ENCODE measurements around the gene FBXO38.

Gene FBXO38

DNA sequence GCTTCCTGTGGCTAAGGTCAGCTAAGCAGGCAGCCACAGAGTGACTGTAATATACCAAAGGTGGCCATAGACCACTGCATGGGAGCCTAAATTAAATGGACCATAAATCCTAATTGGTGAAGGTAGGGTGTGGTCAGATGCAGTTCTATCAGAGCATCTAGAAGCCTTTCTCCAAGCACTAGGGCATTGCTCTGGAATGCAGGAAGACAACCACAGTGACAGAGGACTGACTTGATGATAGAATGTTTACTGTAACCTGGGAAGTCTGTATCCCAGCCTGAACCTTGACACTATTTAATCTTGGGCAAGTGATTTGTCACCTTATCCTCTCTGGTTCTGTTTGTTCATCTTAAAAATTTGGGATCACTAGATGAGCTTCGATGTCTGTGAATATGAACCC lies 2.3 kb downstream of the FBXO38 start:
- DNase-seq (ENCODE audit: low read depth) = no peak

DNA sequence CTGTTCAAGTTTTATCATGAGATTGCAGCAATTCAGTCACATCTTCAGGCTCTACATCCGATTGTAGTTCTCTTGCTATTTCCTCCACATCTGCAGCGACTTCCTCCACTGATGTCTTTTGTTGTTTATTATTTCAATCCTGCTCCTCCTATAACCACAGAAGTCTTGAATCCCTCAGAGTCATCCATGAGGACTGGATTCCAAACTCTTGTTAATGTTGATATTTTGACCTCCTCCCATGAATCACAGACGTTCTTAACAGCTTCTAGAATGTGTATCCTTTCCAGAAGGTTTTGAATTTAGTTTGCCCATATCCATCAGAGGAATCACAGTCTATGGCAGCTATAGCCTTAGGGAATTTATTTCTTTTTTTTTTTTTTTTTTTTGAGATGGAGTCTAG lies 3.6 kb downstream of the FBXO38 start:
- DNase-seq (ENCODE audit: low read depth) = no peak

DNA sequence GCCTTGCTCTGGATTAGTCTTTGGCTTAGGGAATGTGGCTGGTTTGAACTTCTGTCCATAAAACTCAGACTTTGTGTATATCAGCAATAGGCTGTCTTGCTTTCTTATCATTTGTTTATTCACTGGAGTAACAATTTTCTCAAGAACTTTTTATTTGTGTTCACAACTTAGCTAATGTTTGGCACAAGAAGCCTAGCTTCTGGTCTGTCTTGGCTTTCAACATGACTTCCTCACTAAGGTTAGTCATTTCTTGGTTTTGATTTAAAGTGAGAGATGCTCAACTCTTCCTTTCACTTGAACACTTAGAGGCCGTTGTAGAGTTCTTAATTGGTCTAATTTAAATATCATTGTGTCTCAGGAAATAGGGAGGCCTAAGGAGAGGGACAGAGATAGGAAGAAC lies 4.9 kb downstream of the FBXO38 start:
- no peak for DNase-seq (ENCODE audit: low read depth)

DNA sequence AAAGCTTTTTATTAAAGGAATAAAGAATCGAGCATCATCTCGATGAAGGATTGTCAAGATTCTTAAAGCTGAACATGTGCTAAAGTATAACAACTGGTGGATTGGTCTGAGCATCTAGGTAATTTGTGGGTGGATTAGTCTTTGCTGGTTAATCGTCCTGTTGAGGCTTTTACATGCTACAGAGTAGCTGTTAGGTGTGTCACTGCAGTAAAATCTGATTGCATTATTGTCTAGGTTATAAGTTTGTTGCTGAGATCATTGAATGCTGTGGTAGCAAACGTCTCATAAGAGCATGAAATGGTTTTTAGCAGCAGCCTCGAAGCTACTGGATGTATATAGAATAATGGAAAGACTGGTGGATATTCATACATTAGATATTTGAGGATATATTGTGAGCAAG lies 7.2 kb downstream of the FBXO38 start:
- DNase-seq (ENCODE audit: low read depth) = no peak

DNA sequence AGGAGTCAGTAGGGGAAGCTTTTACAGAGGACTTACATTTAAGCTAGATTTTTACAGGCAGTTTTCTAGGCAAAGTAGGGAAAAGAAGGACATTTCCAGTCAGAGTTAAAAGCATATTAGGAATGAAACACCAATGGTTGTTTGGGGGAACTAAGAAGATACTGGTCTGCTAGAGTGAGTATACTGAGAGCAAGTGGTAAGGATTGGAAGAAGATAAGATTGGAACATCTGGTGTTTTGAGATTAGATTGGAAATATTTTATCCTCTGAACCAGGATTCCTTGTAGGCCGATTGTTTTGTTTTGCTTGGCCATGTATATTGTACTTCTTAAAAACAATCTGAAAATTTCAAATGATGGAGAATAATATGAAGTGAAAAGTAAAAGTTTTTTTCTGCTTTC lies 7.7 kb downstream of the FBXO38 start:
- DNase-seq (ENCODE audit: low read depth) = no peak

DNA sequence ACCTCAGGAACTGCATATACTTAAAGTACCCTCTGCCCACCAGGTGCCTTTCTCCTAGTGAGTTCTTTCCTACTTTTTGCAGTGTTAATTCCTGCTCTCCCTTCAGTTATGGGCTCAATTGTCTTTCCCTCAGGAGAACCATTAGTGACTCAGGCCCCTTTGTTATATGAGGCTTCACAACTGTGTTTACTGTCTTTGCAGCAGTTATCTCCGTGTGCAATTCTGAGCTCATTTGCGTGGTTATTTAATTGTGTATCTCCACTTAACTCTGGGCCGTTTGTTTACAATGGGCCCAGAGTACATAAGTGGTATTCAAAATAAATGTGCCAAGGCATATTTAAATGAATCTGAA lies 9.6 kb downstream of the FBXO38 start:
- DNase-seq (ENCODE audit: low read depth) = no peak

DNA sequence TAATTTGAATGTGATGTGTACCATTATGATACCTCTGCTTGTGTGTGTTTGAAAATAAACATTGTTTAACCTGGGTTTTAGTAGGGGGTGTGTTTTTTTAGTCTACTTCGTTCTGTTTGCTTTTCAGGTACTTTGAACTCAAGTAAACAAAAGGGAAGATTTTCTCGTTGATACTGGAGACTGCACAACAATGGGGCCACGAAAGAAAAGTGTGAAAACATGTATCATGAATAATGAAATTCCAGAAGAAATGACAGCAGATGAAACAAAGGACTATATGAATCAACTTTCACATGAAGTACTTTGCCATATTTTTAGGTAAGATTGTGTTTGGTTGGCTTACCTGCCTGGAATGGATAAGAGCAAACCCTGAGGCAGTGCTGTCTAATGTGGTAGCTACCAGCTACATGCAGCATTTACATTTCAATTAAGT lies 10.8 kb downstream of the FBXO38 start:
- DNase-seq (ENCODE audit: low read depth) = no peak

DNA sequence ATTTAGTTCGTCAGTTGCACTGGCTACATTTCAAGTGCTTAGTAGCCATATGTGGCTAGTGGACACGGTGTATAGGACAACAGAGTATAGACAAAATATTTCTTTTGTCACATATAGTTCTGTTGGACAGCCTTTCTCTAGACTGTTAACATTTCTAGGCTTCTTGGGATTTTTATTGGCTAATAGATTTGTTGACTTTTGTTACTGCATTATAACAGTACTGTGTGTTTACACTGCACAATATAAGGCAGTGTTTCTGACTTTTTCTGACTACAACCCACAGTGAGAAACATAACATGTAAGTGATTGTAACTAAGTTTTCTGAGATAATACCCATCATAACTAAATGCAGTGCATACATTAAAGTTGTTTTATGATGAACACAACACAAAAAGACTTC lies 11.3 kb downstream of the FBXO38 start:
- no peak for DNase-seq (ENCODE audit: low read depth)

DNA sequence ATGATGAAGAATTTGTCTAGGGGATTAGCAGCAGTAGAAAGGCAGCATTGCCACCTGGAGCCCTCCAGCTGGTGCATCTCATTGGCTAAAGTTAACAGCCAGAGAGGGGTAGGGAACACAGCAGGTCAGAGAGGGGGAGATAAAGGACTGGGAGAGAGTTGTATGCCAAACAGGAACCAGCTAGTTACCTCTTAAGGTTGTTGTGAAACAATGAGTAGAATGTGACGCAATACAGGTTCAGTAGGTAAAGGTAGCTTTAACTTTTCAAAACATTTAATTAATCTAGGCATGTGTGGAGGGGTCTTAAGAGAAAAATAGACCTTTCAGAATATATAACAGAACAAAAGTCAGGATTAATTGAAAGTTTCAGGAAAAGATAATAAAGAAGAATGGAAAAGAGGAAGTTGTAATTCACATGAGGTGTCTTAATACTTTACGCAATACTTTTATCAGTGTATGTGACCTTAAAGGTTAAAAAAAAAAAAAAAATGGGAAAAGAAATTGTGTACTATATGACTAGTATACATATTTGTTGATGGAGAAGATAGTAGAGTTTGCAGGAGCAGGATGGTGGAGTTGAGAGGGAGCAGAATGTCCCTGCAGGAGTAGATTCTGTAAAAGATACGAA lies 14.3 kb downstream of the FBXO38 start:
- DNase-seq (ENCODE audit: low read depth) = no peak

DNA sequence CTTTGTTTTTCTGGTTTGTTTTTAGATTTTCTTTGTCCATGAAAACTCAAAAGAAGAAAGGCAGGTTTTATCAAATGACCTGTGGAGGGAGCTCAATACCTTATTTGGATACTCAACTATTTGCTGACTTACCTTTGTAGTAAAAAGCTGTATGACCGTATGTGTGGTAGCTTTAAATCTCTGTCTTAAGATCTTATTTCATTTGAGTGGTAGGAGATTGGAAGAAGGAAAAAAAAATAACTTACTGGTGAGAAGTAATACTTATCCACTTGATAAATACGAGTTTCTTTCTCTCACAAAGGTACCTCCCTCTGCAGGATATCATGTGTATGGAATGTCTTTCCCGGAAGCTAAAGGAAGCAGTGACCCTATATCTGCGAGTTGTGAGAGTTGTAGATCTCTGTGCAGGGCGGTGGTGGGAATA lies 15.0 kb downstream of the FBXO38 start:
- DNase-seq (ENCODE audit: low read depth) = no peak

DNA sequence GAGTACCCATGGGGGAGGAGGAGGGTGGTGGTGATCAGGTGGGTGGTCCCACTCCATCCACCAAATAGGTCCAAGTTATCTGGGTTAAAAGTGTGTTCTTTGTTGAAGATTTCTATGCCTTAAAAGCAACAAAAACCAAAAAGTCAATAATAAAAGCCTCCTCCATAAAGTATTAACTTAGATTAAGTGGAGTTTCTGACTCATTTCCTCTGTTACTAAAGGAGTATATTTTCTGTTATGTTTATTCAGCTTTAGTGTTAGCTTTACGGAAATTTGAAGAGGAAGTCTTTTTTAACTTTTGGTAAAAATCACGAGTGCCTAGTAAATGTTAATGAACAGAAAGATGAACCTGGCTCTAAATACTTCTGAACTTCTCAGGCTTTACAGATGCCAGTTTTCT lies 17.8 kb downstream of the FBXO38 start:
- no peak for DNase-seq (ENCODE audit: low read depth)

DNA sequence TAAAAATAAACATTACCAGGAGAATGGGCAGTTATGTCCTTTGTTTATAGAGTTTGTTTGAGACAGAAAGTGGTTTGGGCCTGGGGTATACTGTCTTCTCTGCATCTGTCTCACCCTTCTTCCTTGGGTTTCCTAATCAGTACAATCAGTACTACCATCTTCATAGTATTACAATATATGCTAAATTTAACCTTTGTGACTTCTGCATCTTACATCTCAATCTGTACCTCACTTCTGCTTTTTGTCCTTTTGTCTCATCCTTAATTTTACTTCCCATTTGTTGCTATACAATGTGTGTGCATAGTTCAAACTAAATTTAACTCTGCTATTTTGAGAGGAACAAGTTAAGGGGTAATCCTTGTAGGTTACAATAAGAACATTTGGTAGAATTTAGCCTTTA lies 19.6 kb downstream of the FBXO38 start:
- no peak for DNase-seq (ENCODE audit: low read depth)

DNA sequence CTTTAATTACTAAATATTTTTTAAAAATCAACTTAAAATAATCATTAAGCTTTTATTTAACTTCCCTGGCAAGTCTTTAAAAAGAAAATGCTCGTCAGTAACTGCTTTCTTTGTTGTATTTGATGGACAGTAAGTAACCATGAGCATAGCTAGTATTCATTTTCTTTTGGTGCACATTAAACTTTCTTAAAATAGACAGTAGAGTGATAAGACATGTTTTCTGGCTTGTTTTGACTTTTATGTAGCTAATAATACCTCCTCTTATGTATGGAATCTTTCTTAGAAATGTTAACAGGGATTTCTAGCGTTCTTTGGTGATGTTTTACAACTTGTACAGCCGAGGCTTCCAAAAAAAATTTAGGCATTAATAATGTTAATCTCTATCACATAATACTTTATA lies 22.6 kb downstream of the FBXO38 start:
- DNase-seq (ENCODE audit: low read depth) = no peak

DNA sequence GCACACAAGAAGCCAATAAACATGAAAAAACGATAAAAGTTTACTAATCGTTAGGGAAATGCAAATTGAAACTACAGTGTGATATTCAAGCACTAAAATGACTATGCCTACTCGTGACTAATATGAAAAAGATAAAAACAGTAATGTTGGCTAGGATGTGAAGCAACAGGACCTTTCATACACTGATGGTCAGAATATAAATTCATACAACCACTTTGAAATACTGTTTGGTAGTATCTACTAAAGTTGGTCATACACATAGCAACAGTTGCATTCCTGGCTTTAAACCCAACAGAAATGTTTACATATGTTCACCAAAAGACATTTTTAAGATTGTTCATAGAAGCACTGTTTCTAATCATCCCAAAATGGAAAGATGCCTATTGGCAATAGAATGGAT lies 24.3 kb downstream of the FBXO38 start:
- no peak for DNase-seq (ENCODE audit: low read depth)

DNA sequence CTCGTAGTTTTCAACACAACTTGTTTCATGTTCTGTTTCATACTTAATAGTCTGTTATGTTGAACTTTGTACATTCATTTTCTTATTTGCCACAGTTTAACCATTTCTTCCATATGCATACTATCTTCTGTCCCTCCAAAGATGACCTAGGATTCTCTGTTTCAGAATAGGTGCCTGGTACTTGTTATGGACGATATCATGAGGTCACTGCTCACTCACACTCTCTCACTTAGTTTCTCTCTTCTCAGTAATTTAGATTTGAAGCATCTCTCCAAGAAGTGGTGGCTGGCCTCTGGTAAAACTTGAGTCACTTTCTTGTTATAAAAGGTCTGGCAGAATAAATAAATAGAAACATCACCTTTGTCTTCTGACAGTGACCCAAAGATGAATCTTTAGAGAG lies 28.4 kb downstream of the FBXO38 start:
- no peak for DNase-seq (ENCODE audit: low read depth)

DNA sequence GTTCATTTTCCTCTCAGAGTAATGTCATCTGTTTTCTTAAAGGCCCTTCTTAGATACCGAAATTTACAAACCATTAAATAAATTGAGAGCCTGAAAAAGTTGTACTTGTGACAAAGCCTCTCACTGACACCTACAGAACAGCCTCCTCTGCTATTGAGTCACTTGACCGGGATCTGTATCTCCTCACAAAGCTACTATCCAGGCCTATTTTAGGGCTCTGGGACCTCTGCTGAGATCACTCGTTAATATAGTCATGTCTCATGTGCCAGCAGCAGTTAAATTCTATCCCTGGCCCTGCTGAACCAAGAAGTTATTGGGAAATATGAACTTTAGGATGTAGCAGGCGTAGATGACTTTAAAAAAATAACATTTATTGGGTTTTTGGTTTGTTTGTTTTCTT lies 31.1 kb downstream of the FBXO38 start:
- DNase-seq (ENCODE audit: low read depth) = no peak

DNA sequence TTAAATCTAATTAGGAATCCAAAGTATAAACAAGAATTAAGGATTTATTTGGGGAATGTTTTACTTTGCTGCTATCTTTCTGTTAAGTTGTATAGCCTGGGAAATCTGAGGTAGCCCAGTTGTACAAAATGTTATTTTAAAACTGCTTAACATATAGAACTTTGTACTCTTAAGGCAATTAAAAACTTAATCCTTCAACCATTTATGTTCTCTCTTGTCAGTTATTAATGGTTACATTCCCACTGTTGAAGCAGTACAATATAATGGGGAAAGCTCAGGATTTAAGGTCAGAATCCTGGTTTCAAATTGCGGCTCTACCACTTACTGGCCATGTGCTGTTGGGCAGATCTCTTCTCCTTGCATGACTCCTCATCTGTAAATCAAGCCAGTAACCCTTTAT lies 32.7 kb downstream of the FBXO38 start:
- DNase-seq (ENCODE audit: low read depth) = no peak

DNA sequence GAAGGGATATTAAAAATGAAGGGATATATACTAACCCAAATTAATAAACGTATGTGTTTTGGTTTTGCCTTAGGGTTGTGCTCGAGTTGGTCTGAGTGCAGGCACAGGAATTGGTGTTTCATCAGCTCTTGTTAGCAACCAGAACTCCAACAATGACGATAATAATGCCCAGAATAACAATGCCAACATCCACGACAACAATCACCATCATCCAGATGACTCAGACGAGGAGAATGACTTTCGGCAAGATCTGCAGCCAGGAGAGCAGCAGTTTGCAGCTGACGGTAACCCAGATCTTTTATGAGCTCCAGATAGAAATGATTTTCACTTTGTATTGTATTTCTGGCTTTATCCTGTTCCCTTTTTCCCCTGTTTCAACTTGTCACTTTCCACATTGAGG lies 33.2 kb downstream of the FBXO38 start:
- no peak for DNase-seq (ENCODE audit: low read depth)

DNA sequence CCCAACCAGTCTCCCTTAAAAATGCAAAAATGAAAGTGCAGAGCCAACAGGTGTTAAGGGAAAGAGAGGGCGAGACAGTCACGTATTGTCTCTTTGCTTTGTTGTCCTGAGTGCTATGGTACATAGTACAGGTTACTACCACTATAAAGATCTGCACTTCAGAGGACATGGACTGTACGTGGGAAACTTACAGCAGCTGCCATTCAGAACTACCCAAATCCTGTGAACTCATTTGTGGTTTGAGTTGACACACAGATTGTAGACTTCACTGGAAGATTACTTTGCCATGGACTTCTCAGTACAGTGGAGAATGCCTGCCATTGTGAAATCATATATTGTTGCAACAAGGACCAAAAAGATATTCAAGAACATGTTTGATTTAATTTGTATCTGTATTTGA lies 34.8 kb downstream of the FBXO38 start:
- DNase-seq (ENCODE audit: low read depth) = no peak

DNA sequence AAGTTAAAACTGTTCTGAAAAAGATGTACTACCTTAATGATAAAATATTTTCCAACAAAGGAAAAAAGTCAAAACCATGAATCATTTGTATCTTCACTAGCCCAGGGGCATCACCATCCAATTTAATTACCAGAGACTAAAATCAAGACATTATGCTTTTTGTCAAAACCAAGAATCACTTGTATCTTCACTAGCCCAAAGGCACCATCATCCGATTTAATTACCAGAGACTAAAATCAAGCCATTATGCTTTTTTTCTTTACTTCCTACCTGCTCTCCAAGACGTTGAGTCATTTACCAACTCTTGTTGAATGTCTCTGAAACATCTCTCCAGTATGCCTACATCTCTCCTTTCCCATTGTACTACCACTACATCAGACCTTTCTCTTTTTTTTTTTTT lies 37.9 kb downstream of the FBXO38 start:
- DNase-seq (ENCODE audit: low read depth) = no peak

DNA sequence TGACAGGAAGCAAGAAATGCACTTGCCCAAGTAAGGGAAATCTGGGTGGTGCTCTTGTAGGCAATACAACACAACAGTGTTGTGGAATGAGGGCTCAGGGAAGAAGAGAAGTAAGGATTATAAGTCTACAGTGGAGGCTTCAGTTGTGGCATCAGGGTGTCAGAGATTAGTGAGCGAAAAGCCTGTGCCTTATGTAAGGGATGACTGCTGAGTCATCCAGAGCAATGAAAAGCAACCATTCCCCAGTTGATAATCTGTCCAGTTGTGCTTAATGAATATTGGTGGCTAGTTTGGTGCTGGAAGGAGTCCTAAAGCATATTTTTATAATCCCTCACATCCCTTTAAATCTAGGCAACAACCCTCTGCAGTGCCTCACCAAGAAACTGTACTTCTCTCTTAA lies 42.0 kb downstream of the FBXO38 start:
- DNase-seq (ENCODE audit: low read depth) = no peak

DNA sequence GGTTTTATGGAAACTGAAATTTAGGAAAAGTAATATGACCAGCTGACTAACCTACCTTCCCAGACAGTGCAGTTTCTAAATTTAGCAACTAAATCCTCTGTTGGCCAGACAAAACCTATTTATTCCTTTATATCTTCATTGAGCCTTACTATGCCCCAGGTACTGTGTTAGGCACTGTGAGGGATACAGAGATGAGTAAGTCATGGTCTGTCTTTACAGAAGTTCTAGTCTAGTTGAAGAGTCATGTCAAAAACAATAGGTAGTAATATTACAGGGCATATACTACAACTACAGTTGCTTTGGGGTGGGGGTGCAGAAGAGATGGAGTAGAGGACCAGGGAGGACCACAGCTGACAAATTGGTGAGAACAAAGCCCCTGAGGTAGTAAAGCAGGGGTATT lies 42.8 kb downstream of the FBXO38 start:
- no peak for DNase-seq (ENCODE audit: low read depth)

DNA sequence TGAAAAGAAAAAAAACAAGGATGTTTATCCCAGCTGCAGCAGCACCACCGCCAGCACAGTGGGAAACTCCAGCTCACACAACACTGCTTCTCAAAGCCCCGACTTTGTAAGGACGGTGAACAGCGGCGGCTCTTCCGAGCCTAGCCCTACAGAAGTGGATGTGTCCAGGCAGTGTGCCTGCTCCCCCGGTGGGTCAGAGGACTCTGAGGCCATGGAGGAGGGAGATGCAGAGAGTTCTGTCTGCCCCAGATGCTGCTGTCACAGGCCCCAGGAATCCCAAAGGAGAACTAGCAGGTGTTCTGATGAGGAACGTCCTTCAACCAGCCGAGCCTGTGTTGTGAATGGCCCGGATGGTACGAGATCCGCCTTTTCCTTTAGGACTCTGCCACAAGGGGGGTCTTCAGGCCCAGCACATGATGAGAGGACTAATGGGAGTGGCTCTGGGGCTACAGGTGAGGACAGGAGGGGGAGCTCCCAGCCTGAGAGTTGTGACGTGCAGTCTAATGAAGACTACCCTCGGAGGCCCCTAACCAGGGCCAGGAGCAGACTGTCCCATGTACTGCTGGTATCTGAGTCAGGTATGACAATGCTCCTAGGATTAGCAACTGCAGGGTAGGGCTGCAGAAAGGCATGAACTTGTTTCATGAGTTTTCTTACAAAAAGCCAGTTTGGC lies 43.7 kb downstream of the FBXO38 start:
- DNase-seq (ENCODE audit: low read depth) = no peak

DNA sequence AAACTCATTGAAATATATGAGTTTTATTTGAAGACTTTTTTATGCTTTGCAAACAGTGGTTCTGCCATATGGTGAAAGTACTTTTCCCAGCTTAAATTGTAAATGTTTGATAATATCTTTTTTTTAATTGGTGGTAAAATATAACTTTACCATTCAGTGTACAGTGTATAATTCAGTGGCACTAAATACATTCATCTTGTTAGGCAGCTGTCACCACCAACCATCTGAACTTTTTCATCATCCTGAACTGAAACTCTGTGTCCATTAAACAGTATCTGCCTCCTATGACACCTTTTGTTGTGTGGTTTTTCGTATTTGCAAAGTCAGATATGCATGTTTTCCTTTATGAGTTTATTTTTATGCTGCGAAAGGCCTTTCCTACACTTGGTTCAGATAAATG lies 45.1 kb downstream of the FBXO38 start:
- DNase-seq (ENCODE audit: low read depth) = no peak
